GF-D8 (cell line): ENCODE data around the gene C1QTNF4.
"Not testable (repeated sequence)": the region's sequence is repeated elsewhere in the genome, so short reads cannot be mapped to it uniquely, and the experiment has no call there.

Experiments
- DNase-seq: peaks from one replicate; lab custom pipeline; 2025; lab: John Stamatoyannopoulos, UW

Gene C1QTNF4

GRCh38 chr11:47565340-47566148 lies 28.7 kb downstream of the C1QTNF4 start, which contains the start of gene PTPMT1:
Gene PTPMT1, plus strand, starts transcription at chr11:47565599. Its CDS starts 24 bp downstream, at chr11:47565623.
- DNase-seq = no peak

- DNase-seq = no peak
Measured at GRCh38 chr11:47564933-47565339, 29.3 kb downstream of the C1QTNF4 start.

GRCh38 chr11:47564366-47564765 lies 29.8 kb downstream of the C1QTNF4 start:
- not testable (repeated sequence) for DNase-seq

GRCh38 chr11:47562393-47562792 lies 31.8 kb downstream of the C1QTNF4 start:
- DNase-seq = not testable (repeated sequence)

DNA sequence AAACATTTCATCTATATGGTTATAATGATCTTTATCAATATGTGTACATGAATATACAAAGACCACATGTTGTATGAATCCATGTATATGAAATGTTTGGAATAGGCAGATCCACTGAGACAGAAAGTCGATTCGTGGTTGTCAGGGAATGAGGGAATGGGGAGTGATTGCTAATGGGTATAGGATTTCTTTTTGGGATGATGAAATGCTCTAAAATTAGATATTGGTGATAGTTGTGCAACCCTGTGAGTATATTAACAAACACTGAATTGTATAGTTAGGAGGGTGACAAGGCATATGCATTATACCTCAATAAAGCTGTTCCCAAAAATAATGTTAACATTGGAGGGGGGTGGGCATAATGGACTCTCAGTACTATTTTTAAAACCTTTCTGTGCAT lies 33.8 kb downstream of the C1QTNF4 start:
- DNase-seq = no peak

DNA sequence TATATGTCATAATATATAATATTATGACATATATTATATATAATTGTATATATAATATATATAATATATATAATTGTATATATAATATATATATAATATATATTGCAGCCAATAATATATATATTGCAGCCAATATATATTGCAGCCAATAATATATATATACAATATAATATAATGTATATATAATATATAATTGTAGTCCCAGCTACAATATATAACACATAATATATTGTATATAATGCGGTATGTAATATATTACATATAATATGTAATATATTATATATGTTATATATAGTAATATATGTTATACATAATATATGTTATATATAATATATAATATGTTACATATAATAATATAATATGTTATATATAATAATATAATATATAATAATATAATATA lies 35.5 kb downstream of the C1QTNF4 start:
- DNase-seq = no peak

- DNase-seq = not testable (repeated sequence)
Measured at GRCh38 chr11:47557004-47557403, 37.2 kb downstream of the C1QTNF4 start.

- no peak for DNase-seq
Measured at GRCh38 chr11:47553406-47553743, 40.8 kb downstream of the C1QTNF4 start.

DNA sequence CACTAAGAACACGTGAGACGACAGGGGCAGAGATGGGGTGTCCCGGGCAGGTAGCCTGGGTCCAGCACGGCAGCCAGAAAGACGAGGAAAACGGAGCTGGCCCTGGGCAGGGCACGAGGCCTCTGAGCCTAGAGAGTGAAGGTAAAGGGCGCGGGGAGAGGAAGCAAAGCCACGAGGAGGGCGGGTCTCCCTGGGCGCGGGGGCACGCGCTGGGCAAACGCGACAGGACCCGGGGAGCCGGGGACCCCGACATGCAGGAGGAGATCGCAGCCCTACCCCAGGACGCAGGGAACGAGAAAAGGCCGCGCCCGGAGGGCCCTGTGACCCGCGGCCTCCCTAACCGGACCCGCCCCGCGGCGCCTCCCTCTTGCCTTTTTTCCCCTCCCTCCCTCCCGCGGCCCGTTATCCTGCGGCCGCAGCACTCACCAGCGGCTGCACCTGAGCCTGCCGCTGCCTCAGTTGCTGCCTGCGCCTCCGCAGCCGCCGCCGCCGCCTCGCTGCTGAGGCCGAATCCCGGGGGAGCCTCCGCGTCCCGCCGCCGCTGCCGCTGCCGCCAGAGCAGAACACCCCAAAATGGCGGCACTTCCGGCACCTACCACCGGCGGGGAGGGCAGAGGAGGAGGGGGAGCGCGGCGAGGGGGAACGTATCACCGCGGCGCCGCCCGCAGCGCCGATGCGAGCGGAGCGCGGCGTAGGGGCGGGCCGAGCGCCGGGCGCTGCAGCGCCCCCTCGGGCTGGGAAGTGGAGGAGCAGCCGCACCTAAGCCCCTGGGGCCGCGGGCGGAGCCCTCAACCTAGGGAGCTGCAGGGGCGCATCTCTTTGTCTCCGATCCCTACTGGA lies 41.4 kb downstream of the C1QTNF4 start, which contains the start of gene CELF1:
Gene CELF1, minus strand, starts transcription at position 567 of the 840 bp plus-strand sequence. CDS start 53,609 bp downstream, outside the sequence.
- DNase-seq = peak; percentile 48

GRCh38 chr11:47552056-47552565 lies 42.1 kb downstream of the C1QTNF4 start:
- DNase-seq = no peak

- no peak for DNase-seq
Measured at GRCh38 chr11:47551086-47551485, 43.1 kb downstream of the C1QTNF4 start.

DNA sequence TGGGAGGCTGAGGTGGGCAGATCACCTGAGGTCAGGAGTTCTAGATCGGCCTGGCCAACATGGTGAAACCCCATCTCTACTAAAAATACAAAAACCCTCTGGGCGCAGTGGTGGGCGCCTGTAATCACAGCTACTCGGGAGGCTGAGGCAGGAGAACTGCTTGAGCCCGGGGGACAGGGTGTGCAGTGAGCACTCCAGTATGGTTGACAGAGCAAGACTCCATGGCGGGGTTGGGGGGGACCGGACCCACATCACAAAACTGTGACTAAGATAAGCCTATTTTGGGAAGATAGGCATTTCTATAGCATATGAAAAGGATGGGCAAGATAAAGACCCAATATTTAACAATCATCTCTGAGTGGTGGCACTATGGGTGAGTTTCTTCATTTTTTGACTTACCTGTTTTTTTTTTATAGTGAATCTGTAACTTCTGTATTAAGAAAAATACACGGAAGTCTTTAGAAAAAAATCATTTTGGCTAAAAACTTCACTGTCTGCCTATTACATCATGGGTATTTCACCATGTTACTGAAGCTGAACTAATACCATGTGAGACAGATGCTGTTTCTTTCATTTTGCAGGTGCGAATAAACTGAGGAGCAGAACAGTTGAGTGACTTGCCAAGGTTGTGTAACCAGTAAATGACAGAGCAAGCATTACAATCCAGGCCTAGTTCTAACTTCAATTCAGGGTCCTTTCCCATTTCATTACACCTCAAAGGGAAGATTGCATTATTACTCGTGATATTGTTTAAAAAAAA lies 43.7 kb downstream of the C1QTNF4 start:
- DNase-seq = no peak

GRCh38 chr11:47546274-47546673 lies 47.9 kb downstream of the C1QTNF4 start:
- not testable (repeated sequence) for DNase-seq

- DNase-seq = no peak
Measured at GRCh38 chr11:47545298-47545697, 48.9 kb downstream of the C1QTNF4 start.

DNA sequence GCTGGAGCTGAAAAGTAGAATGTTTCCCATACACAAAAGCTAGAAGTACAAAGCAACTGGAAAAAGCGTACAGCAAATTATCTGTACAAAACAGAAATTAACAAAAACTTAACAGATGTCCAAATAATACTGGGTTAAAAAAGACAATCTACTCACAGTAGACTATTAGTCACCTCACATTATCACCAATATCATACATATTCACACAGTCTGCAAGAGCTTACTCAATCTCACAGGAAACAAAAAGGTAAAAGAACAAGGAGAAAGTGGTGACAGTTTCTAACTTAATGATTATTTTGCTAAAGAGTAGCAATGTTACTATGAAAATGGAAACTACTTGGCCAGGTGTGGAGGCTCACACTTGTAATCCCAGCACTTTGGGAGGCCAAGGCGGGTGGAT lies 53.1 kb downstream of the C1QTNF4 start:
- no peak for DNase-seq

- DNase-seq = no peak
Measured at GRCh38 chr11:47539681-47540039, 54.6 kb downstream of the C1QTNF4 start.
